Loucy (cell line): ENCODE data around the gene FAM168B.

ENCODE experiments used
- CTCF ChIP-seq: fragments of 200-600 bp; sonication (generic); conservative IDR thresholded peaks from 2 replicates; pipeline ENCODE4 v1.5.1; 2014; ENCODE audit warnings: mild to moderate bottlenecking, antibody characterized with exemption, low read length
- EZH2phosphoT487 ChIP-seq: fragments of 200-600 bp; IDR thresholded peaks from 2 replicates; pipeline ENCODE4 v1.6.1; 2018; ENCODE audit warnings: antibody characterized with exemption, mild to moderate bottlenecking, moderate library complexity, borderline replicate concordance

DNA sequence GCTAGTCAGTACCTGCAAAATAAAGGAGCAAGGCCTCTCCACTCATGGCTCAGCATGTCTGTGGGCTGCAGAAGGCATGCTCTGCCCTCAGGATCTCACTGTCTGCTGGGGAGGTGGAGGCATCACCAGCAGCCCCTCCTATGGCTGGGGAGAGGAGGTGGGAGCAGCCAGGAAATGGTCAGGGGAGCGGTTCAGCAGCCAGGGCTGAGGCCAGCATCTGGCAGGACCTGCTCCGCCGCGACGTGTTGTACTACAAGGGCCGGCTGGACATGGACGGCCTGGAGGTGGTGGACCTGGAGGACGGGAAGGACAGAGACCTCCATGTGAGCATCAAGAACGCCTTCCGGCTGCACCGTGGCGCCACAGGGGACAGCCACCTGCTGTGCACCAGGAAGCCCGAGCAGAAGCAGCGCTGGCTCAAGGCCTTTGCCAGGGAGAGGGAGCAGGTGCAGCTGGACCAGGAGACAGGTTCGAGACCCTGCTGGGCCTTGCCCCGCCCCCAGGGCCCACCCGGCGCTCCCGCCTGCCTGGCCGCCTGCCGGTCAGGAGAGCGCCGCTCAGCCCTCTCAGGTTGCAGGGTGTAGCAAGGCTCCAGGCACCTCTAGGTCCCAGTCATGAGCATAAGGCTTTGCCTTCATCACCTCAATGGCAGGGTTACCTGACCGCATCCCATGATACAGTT, 49.0 kb downstream of the FAM168B start:
- no peak for TF ChIP-seq EZH2phosphoT487
- TF ChIP-seq CTCF, result no peak
